GM03348 (cell line): ENCODE data around the gene ARHGAP5.
A peak's percentile ranks its signal among the peaks of the same experiment; 100 is the strongest.

Experiments used
- DNase-seq: peaks from one replicate; pipeline ENCODE4 v3.0.0; 2012; ENCODE audit warnings: low spot score

ARHGAP5 gene

GRCh38 chr14:32077081-32078022 lies at the start of gene ARHGAP5:
Gene ARHGAP5, plus strand, starts transcription at chr14:32077304. Its CDS starts 13,366 bp downstream, at chr14:32090670.
- peak; percentile 48 for DNase-seq

GRCh38 chr14:32028599-32028998 lies 48.5 kb upstream of the ARHGAP5 start:
- no peak for DNase-seq

- no peak for DNase-seq
Observed at GRCh38 chr14:32033543-32033942, 43.6 kb upstream of the ARHGAP5 start.

GRCh38 chr14:32038876-32039275 lies 38.2 kb upstream of the ARHGAP5 start:
- DNase-seq: no peak

GRCh38 chr14:32039401-32040030 lies 37.6 kb upstream of the ARHGAP5 start:
- no peak for DNase-seq

- no peak for DNase-seq
Observed at GRCh38 chr14:32043624-32044023, 33.5 kb upstream of the ARHGAP5 start.

- DNase-seq: no peak
Observed at GRCh38 chr14:32044454-32044853, 32.6 kb upstream of the ARHGAP5 start.

GRCh38 chr14:32047791-32048190 lies 29.3 kb upstream of the ARHGAP5 start:
- DNase-seq: no peak

GRCh38 chr14:32049361-32050088 lies 27.6 kb upstream of the ARHGAP5 start:
- no peak for DNase-seq

GRCh38 chr14:32050878-32051277 lies 26.2 kb upstream of the ARHGAP5 start:
- no peak for DNase-seq

- no peak for DNase-seq
Observed at GRCh38 chr14:32054536-32054935, 22.6 kb upstream of the ARHGAP5 start.

GRCh38 chr14:32055175-32055574 lies 21.9 kb upstream of the ARHGAP5 start:
- DNase-seq: no peak

GRCh38 chr14:32059702-32060101 lies 17.4 kb upstream of the ARHGAP5 start:
- no peak for DNase-seq

- DNase-seq: no peak
Observed at GRCh38 chr14:32064931-32065330, 12.2 kb upstream of the ARHGAP5 start.

- DNase-seq: no peak
Observed at GRCh38 chr14:32068708-32069107, 8.4 kb upstream of the ARHGAP5 start.

GRCh38 chr14:32070282-32070681 lies 6.8 kb upstream of the ARHGAP5 start:
- DNase-seq: no peak

- DNase-seq: no peak
Observed at GRCh38 chr14:32072676-32073075, 4.4 kb upstream of the ARHGAP5 start.

GRCh38 chr14:32073537-32074189 lies 3.4 kb upstream of the ARHGAP5 start:
- peak; percentile 78 for DNase-seq

- no peak for DNase-seq
Observed at GRCh38 chr14:32074887-32075572, 2.1 kb upstream of the ARHGAP5 start.

GRCh38 chr14:32075672-32076277 lies 1.3 kb upstream of the ARHGAP5 start:
- DNase-seq: peak; percentile 74
